PC-3 (cell line): ENCODE measurements around the gene LLGL2.

Experiments
- CTCF ChIP-seq: fragments of 300-600 bp; sonication (generic); conservative IDR thresholded peaks from 2 replicates; pipeline ENCODE4 v1.5.1; 2017; ENCODE audit warnings: antibody characterized with exemption, low read depth, mild to moderate bottlenecking, low read length
- EZH2 ChIP-seq: fragments of 300-600 bp; sonication (generic); IDR thresholded peaks from one replicate; pipeline ENCODE4 v1.6.1; 2017; ENCODE audit warnings: antibody characterized with exemption, mild to moderate bottlenecking, low read length; ENCODE audit not compliant: unreplicated experiment
- EZH2phosphoT487 ChIP-seq: fragments of 300-600 bp; sonication (generic); IDR thresholded peaks from 2 replicates; pipeline ENCODE4 v1.6.1; 2018; ENCODE audit warnings: mild to moderate bottlenecking, antibody characterized with exemption, low read length, borderline replicate concordance

DNA sequence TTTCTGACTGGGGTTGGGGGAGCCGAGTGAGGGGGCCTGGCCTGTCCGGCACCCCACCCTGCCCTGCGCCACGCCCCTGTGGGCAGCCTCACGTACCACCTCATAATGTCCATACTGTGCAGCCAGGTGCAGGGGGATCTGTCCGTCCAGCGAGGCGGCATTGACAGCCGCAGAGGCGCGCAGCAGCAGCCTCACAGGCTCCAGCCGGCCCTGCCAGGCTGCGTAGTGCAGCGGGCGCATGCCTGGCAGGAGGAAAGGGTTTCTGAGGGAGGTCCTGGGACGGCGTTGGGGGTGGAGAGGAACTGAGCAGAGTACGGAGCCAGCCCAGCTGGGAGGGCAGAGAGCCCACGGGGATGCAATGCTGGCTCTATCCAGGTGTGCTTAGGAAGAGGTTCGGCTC is 18.6 kb upstream of the LLGL2 start:
- TF ChIP-seq CTCF, result no peak
- TF ChIP-seq EZH2phosphoT487, result no peak
- TF ChIP-seq EZH2, result no peak
